LHCN-M2 (cell line): ENCODE results near the gene PXN. TPM values are rescaled to one million over a fixed set of nuclear protein-coding genes. Genes with fewer than 3 reads are reported as not detected.
"Not testable (repeated sequence)": the region's sequence is repeated elsewhere in the genome, so short reads cannot be mapped to it uniquely, and the experiment has no call there.

ENCODE experiments used
- DNase-seq: peaks from one replicate; pipeline ENCODE4 v3.0.0-alpha.2; 2012; ENCODE audit warnings: low read depth
- total RNA-seq: library from RNA; depleted of rRNA; stranded (reverse); fragments of >200 nt; gene quantifications from 2 replicates; pipeline ENCODE4 v1.2.3, GENCODE V29; 2014

Gene PXN
- total RNA-seq, 1 experiment from 2014 or later = 152 TPM

DNA sequence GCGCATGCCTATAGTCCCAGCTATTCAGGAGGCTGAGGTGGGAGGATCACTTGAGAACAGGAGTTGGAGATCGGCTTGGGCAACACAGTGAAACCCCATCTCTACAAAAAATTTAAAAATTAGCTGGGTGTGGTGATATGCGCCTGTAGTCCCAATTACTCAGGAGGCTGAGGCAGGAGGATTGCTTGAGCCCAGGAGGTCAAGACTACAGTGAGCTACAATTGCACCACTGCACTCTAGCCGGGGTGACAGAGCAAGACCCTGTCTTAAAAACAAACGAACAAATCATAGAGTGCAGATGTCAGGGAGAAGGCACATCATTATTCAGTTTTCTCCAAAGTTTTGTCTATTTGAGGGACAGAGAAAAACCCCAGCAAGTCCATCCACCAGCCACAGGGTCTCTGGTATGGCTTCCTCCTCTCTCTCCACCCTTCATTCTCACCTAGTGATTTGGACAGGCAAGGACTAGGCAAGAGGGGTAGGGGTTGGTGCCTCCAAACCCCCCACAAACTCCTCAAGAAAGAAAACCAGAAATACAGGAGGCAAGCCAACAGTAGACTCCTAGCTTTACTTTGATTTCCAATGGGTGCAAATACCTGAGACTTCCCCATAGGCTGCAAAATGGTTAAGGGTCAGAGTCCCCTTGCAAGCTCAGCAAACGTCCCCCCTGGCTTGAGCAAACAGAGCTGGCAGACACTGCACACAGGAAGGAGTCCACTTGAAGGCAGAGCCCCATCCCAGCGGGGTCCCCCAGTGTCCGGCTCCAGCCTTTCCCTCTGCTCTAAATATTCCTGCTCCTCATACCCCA is 38.1 kb downstream of the PXN start:
- DNase-seq = no peak

DNA sequence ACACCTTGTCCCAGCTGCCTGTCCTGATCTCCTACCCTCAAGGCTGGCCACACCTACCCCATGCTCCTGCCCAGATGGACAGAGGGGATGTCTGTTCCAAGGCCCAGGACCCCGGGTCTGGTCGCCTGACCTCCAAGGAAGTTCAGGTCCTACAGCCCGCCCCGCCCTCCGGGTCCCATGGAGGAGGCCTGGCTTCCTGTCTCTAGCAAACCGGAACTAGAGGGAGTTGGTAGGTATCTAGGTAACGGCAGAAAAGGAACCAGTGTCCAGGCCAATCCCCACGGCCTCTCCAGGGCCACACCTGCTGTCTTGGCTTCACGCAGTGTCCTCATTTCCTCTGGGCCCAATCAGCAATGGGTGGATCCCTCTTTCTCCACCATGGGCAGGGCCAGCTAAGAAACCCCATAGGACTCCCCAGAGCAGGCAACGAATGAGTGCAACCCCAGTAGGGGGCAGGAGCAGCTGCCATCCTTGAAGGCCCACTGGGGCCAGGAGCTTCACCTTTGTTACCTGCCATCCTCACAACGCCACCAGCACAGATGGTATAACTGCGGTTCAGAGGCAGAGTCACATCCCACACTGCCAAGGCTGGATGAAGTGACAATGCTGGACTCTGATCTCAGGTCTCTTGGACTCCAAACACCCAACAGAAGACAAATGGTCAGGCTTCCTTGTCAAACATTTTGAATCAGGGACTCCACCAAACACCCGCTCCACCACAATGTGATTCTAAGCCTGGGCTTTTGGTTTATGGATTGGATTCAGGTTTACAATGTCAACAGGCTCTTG is 39.5 kb downstream of the PXN start:
- DNase-seq = no peak

DNA sequence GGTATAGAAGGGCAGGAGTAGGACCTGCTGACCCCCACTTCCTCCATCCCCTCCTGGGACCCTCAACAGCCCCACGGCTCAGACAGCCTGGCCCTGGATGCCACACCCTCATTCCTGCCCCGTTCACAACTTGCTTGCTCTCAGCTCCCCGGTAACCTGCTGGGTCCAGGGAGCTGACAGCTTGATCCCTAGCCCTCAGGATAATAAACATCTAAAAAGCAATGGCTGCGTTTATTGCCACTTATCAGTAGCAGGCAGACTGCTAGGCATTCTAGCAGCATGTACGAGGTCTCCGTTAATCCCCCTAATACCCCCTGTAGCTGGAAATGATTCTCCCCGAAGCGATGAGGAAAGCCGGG is 40.4 kb downstream of the PXN start:
- no peak for DNase-seq

DNA sequence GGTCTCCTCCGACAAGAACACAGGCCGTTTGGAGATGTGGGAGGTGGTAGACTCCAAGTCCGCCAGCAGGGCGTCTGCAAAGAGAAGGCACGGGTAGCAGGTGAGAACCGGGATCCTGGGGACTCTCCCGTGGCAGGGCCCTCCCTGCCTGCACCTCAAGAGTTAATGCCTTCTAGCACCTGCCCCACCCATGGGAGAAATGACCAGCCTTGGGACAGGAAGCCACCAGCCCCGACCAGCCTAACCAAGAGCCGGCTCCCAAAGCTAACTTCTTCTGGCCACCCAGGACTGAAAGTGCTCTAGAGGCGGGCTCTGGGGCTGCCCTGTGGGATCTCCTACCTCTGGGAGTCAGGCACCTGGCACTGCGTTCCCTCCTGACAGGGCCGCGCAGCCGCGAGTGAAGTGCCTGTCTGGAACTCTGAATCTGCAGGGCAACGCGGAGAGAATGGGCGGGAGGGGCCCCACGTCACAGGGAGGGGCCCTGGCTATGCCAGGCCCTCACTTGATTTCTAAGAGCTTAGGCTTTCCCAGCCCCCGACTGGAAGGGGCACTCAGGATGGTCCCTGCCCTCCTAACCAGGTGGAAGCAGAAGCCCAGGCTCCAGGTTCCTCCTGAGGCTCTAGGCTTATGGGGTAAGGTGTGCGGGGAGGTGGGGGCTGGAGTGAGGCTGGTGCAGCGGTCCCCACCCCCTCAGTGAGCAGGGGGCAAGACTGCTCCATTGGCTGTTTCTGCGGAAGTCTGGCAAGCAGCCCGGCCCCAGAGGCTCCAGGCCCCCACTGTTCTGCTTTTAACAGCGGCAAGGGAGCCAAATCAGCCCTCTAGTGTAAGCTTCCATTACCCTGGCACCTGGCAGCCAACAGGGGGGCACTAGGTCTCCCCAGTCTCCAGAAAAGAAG is 41.0 kb downstream of the PXN start:
- DNase-seq = no peak

DNA sequence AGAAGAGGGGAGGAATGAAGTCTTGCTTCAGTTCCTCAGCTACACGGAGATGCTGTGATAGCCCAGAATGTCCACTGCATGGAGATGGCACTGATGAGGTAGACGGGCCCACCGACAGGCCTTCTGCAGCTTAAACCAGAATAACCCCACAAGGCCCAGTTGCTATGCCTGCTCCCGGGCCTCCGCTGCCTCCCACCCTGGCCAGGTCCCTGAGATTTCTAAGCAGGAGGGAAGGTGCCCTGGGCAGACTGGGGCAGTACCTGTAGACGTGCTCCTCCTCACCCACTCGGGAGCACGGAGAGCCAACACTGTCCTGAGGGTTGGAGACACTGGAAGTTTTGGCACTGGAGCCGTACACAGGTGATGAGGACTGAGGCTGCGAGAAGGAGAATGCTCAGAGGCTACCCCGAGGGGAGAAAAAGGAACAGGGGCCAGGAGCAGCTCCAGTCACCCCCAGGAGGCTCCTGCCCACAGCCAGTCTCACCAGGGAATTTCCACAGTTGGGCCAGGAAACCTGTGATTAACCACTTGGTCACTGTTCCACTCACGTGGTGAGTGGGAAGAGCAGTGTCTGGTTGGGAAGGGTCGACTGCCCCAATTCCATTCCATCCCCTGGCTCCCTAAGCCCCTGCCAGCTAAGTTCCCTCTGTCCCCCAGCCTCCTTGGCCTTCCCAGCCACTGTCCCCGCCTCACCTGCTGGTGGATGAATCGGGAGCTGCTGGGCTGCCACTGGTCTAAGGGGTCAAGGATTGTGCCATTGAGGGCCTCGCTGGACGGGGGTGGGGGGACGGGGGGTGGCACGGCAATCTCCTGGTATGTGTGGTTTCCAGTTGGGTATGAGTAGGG is 41.8 kb downstream of the PXN start:
- DNase-seq = no peak

DNA sequence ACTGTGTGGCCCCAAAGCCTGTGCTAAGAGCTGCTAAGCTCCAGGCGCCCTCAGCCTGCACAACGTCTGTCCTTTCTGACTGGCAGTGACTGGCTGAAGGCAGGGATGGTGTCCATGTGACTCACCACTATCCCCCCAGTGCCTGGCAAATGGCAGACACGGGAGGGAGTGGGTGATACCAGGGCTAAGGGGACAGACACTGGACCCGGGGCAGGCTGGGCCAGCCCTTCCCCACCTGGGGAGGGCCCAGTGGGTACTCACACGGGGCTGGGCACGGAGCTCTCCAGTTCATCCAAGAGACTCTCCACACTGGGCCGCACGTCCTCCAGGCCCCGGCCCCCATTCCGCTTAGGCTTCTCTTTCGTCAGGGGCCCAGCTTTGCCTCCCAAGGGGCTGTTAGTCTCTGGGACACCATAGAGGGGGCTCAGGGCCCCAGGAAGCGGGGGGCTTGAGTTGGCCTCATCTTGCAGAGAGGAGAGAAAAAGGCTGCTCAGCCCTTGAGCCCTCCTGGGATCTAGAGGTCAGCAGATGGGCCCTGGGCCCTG is 43.2 kb downstream of the PXN start:
- DNase-seq = no peak

DNA sequence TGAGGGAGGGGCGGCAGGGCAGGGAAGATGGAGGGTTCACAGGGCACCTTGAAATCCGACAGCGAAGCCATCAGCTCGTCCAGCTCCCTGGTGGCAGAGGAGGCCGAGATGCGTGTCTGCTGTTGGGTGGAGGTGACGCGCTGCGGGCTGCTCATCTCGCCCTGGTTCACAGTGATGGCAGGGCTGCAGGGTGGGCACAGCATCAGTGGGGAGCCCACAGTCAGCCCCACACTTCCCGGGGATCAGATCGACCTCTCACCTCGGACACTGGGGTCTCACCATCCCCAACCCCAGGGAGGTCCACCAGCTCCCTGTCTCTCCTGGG is 44.0 kb downstream of the PXN start:
- DNase-seq = no peak

DNA sequence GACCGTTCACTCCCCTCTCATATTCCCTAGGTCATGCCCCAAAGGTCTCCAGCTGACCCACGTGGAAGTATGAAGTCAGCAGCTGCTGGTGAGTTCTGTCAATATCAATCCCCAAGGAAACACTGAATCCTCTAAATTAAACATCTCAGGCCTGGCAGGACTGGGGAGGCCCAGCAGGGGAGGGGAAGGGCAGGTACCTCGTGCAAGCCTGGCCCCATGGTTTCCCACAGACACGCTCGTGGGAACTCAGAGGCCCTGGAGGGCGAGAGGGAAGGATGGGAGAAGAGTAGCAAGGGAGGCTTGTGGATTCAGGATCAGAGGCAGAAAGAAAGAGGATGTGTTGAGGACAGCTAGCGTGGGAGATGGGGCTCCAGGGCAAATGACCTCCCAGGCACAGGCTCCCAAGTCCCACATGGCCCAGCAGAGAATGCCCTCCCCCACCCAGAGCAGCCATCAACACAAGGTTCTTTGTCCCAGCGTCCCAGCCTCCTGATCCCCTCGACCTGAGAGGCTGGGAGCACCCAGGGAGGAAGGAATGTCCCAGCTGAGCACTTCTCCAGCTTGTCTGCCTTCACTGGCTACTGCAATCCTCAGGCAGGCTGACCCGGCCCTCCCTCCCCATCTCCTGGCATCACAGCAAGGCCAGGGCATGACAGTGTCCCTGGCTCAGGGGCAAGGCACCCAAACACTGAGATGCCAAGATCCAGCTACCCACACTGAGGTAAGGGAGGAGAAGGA is 44.5 kb downstream of the PXN start:
- DNase-seq = no peak

DNA sequence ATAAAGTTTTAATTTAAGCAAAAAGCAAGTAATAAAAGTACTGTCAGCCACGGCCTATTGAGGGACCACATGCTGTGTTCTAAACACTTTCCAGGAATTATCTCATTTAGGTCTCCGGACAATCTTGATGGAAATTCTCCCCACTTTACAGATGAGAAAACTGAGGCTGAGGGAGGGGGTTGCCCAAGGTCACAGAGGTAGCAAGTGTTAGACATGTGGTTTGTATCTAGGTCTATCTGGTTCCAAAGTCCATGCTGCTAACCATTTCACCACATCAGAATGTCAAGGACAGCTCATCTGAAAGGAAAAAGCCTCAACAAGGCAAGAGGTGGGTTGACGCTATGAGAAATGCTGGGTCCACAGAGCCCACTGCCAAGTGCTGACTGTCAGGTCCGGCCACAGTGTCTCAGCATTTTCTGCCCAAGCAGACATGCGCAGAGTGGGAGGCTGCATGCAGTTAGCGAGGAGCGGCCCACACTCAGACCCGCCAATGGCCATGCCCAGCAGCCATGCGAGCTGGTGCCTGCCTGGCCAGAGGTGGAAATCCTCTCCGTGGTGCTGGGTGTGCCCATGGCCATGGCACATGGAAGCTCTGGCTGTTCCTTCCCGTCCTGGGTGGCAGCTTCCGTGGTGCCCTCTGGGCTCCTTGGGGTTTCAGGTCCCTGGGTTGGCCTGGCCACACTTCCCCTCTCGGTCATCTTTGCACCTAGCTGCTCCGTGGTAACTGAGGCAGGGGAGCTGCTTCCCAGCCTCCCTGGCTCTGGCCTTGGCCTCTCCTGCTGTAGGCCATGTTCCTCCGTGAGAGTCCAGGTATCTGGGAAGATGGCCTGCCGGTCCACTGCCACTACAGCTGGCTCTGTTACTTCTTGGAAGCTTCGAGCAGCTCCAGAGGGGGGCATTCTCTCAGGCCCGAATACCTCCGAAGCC is 46.6 kb downstream of the PXN start:
- DNase-seq = no peak

DNA sequence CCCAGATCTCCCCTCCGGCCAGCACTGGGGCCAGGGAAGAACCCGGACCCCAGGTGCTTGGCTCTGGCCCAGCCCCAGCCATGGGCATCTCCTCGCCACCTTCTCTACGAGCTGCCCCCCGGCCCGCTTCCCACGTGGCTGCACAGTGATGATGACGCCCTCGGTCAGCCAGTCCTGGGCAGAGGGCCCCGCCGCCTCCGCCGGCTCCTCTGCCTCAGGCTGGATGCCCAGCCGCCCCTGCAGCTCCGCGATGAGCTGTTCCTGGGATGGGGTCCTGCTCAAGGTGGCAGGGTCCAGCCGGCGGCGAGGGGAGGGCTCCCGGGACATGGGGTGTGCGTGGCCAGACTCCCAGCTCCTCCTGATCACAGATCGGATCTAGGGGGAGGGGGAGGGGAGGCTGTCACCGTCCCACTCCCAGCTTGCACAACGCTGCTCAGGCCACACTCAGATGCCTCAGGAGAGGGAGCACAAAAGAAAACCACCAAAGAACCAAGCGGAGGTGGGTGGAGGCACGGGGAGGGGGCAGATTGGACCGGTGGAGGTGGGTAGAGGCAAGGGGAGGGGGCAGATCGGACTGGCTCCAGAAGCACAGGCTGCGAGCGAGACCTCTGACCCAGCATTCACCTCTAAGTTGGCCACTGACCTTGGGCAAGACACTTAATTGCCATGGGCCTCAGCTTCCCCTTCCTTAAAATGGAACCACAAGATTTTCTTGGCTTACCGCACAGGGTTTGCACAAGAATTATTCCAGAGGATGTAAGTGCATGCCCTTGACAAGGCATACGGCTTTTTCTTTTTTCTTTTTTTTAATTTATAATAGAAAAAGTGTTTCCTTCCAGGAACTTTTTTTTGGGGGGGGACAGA is 48.6 kb downstream of the PXN start:
- no peak for DNase-seq

DNA sequence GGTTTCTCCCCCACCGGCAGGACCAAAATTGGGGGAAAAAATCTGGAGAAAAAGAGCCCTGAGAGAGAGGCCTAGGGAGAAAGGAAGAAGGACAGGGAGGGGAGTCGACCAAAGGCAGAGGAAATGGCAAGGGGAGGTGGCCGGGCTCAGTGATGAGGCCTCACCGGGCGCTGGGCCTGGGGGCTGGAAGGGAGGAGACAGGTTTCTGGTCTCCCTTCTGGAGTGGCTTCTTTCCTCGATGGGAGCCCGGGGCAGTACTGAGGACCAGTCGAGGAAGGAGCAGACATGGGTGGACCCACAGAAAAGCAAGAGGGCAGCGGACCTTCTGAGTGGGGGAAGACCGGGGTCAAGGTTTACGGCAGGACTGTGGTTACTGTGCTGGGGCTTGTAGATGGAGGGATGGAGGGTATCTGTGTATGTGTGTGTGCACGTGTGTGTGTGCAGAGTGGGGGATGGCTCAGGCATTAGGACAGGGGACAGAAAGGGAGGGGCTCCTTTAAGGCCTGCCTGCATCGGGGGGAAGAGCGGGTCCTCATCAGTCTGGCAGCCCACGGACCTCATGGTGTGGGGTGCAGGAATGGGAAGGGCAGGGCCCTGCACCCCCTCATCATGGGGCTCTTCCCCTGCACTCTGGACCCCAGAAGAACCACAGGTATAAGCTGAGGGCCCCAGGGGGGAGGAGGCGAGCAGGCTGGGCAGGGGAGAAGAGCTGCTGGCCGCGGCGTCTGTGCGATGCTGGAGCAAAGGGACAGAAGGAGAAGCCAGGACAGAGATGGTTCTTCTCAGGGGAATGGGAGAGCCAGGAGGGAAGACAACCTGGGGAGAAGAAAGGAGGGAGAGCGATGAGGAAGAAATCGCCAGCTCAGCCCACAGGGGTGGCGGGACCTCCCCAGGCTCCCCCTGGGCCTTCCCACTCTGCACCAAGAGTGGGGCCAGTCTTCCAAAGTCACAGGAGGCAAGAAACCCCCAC is 49.5 kb downstream of the PXN start:
- DNase-seq = no peak

DNA sequence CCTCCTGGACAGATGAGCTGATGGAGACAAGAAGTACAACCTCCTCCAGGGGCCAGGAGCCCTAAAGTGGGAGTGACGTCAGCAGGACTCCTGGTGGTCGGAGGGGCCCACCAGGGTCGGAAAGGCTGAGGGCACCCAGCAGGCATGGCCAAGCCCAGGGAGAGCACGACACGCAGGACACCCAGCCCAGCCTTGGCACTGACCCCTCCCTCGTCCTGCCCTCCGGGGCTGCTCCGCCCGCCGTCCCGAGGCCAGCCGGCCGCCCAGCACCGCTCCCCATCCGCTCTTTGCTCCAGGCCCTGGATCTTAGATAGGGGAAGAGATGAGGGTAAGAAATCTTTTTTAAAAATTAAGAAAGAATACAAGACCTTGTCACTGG is 50.2 kb downstream of the PXN start:
- DNase-seq = no peak

DNA sequence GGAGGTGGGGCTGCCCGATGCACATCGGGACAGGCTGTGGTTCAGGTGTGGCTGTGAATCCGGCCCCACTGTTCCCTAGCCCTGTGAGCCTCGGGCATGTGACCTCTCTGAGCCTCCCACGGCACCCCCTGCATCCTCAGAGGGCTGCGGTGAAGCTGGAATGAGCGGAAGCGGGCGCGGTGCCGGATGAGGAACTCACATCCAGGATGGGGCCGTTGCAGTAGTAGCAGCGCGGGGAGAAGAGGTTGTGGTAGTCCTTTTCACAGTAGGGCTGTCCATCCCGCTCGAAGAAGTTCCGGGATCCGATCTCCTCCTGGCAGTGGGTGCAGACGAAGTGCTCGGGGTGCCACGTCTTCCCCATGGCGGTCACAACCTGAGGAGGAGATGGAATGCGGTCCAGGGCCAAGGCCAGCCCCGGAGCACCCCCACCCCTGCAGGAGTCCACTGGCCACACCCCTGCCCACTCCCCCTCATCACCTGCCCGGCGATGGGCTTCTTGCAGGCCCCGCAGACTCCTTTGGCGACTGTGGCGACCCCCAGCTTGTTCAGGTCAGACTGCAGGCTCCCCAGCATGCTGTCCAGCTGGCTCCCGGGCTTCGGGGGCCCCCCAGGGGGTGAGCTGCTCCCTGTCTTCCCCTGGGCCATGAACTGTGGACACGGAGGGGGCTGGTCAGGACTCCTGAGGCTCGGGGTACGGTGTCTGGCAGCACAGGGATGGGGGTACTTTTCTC is 50.7 kb downstream of the PXN start:
- no peak for DNase-seq

DNA sequence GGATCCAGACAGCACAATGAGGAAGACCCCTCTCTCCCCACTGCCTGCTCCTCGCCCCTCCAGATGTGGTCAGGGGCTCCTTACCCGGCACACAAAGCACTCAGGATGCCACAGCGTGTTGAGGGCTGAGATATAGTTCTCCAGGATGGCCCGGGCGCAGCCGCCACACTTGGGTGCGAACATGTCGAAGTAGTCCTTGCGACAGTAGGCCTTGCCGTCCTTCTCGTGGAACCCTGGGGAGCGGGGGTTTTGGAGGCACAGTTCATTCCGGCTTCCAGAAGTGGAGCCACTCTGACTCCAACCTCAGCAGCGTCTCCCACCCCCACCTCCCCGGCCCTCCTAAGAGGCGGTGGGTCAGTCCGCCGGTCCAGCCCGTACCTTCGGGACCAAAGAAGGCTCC is 51.8 kb downstream of the PXN start:
- DNase-seq = no peak

DNA sequence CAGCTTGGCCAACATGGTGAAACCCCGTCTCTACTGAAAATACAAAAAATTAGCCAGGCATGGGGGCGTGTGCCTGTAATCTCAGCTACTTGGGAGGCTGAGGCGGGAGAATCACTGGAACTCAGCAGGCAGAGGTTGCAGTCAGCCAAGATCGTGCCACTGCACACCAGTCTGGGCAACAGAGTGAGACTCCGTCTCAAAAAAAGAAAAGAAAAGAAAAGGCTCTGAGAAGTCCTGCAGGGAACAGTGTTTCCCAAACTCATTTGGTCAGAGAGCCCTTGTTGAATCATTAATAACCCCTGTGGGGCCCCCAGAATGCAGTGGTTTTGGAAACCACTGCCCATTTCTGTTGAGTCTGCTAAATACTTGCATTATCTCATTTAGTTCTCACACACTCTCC is 52.3 kb downstream of the PXN start:
- not testable (repeated sequence) for DNase-seq

DNA sequence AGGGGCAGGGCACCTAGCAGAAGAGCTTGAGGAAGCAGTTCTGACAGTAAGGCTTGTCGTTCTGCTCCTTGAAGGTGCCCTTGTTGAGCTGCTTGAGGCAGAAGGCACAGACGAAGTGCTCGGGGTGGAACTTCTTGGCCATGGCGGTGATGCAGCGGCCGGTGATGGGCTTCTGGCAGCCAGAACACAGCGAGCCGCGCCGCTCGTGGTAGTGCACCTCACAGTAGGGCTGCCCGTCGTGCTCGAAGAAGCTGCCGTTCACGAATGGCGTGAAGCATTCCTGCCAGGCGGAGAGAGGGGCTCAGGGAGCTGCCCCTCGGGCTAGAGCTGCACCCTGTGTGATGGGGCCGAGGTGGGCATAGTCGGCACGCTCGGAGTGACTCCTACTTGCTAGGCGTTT is 53.2 kb downstream of the PXN start:
- no peak for DNase-seq
